HepG2 (cell line): ENCODE data around the gene OGFR. TPM values are rescaled to one million over a fixed set of nuclear protein-coding genes. Genes with fewer than 3 reads are reported as not detected.

ENCODE experiments used
- GABPA ChIP-seq, 2 experiments: IDR thresholded peaks; 2 replicates each; pipeline ENCODE4 v1.6.1; 2011 to 2016; ENCODE audit warnings: low read depth in 2 of 2, low read length in 1 of 2, missing biosample characterization in 1 of 2, missing genetic modification characterization in 1 of 2
- HDAC1 ChIP-seq: sonication (generic); formaldehyde crosslinking; IDR thresholded peaks from 2 replicates; pipeline ENCODE4 v1.5.1; 2020; ENCODE audit warnings: mild to moderate bottlenecking, missing genetic modification reagents
- MAFG ChIP-seq: sonication (generic); formaldehyde crosslinking; IDR thresholded peaks from 2 replicates; pipeline ENCODE4 v1.5.1; 2020; ENCODE audit warnings: mild to moderate bottlenecking, missing genetic modification reagents
- NR2F1 ChIP-seq, 2 experiments: fragments of 450-650 bp in 1 of 2; formaldehyde crosslinking in 1 of 2; IDR thresholded peaks; 2 replicates each; pipeline versions ENCODE4 v1.5.0 to v1.6.1; 2016 to 2020; ENCODE audit warnings: mild to moderate bottlenecking in 1 of 2, missing compliant biosample characterization in 1 of 2, missing genetic modification reagents in 1 of 2, moderate library complexity in 1 of 2
- RARA ChIP-seq: IDR thresholded peaks from 2 replicates; pipeline ENCODE4 v1.6.1; 2016; ENCODE audit warnings: missing genetic modification reagents, missing compliant biosample characterization
- ZBTB21 ChIP-seq: sonication (generic); formaldehyde crosslinking; IDR thresholded peaks from 2 replicates; pipeline ENCODE4 v1.4.0; 2020; ENCODE audit warnings: missing genetic modification reagents
- ZMYM2 ChIP-seq: sonication (generic); formaldehyde crosslinking; IDR thresholded peaks from 2 replicates; pipeline ENCODE4 v1.8.0; 2022; ENCODE audit warnings: mild to moderate bottlenecking, missing genetic modification reagents
- ZNF616 ChIP-seq: sonication (generic); formaldehyde crosslinking; IDR thresholded peaks from 2 replicates; pipeline ENCODE4 v1.5.0; 2020; ENCODE audit warnings: low read depth, mild to moderate bottlenecking, missing genetic modification reagents
- ZNF761 ChIP-seq: sonication (generic); formaldehyde crosslinking; conservative IDR thresholded peaks from 2 replicates; pipeline ENCODE4 v1.4.0; 2020; ENCODE audit warnings: mild to moderate bottlenecking, missing genetic modification reagents
- polyA plus RNA-seq, 8 experiments: library from polyadenylated mRNA; depleted of rRNA in 3 of 8; stranded (reverse) in 7 of 8; unstranded in 1 of 8; fragments of >200 nt; fragmentation: Illumina TruSeq in 4 of 8; extraction: Trizol in 4 of 8; gene quantifications; 2 replicates each; pipeline versions ENCODE4 v1.2.1 to v1.2.3, GENCODE V29; 2011 to 2016; ENCODE audit warnings: low read depth in 4 of 8, missing spikeins in 1 of 8, mixed read lengths in 1 of 8; ENCODE audit not compliant: insufficient read depth in 1 of 8
- total RNA-seq, 5 experiments: library from RNA; depleted of rRNA; stranded (reverse); fragments of >200 nt; fragmentation: Illumina TruSeq; extraction: Trizol; gene quantifications; 2 replicates each; pipeline ENCODE4 v1.2.3, GENCODE V29; 2016; ENCODE audit warnings: low read depth in 1 of 5
- TF ChIP-seq, protein P1 (sequence below): sonication (generic); formaldehyde crosslinking; IDR thresholded peaks from 2 replicates; pipeline ENCODE4 v1.5.0; 2020; ENCODE audit warnings: missing genetic modification reagents, mild to moderate bottlenecking, borderline replicate concordance
- TF ChIP-seq, protein P2 (sequence below): IDR thresholded peaks from 2 replicates; pipeline ENCODE4 v1.6.1; 2016; ENCODE audit warnings: low read depth, missing genetic modification reagents, missing compliant biosample characterization
- TF ChIP-seq, protein P3 (sequence below), 2 experiments: sonication (generic) in 1 of 2; formaldehyde crosslinking in 1 of 2; IDR thresholded peaks; 2 replicates each; pipeline versions ENCODE4 v1.4.0 to v1.6.1; 2016 to 2020; ENCODE audit warnings: borderline replicate concordance in 1 of 2, low read depth in 1 of 2, mild to moderate bottlenecking in 1 of 2, missing genetic modification reagents in 1 of 2
- TF ChIP-seq, protein P4 (sequence below): sonication (generic); formaldehyde crosslinking; IDR thresholded peaks from 2 replicates; pipeline ENCODE4 v1.5.0; 2020; ENCODE audit warnings: missing genetic modification reagents

The OGFR gene
- total and polyA plus RNA-seq, 2 of the 13 experiments (the other 11 are each of a cell fraction or from before 2014, with no cell fraction given) = 47.7 to 81.8 TPM

DNA sequence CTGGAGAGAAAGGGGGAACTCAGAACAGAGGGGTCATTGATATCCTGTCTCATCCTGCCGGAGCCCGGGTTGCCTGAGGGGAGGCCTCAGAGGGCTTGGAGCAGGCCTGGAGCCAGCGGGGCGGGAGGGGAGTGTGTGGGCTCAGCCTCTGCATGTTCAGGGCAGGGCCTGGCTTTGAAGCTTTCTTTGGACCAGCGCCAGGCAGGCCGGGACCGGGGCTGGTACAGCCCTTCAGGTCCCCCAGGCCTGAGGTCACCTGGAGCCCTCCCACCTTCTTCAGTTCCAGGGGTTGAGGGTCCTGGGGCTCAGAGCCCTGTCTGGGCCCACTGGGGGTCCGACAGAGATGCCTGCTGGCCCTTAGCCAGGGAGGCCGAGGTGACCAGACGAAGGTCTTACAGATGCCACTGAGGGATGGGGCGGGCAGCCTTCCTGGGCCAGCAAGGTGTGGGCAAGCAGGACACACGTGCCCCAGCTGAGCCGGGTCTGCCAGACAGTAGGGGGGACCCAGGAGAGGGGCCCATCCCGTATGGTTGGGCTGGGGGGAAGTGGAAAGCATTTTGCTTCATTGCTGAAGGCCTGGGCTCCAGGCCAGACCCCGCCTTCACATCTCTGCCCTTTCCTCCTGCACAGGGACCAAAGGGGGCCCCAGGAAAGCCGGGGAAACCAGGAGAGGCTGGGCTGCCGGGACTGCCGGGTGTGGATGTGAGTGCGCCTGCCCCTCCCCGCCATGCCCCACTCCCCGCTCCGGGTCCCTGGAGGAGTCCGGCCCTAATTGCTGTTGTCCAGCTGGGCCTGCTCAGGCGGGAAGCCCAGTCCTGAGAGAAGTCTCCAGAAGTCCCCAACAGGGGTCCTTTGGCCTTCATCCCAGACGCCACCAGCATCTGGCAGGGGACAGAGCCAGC is 14.2 kb downstream of the OGFR start (continued):
- TF ChIP-seq, protein P1, sequence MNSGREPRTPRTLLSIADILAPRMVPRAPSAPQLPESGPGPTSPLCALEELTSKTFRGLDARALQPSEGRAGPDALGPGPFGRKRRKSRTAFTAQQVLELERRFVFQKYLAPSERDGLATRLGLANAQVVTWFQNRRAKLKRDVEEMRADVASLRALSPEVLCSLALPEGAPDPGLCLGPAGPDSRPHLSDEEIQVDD = no peak
- TF ChIP-seq GABPA (IDR thresholded peaks at IDR 0.05; ENCODE audit: low read depth, low read length) (no peak), GABPA (CRISPR knock-in tag; IDR thresholded peaks at IDR 0.05; ENCODE audit: low read depth) (no peak), MAFG (CRISPR knock-in tag) (no peak), ZNF761 (CRISPR knock-in tag) (no peak), ZBTB21 (no peak), HDAC1 (0 out of 2 replicates have a peak, but pooled peaks have one; percentile 22), RARA (CRISPR knock-in tag) (peak; percentile 42; the same call in 1 of the 2 replicates), ZMYM2 (CRISPR knock-in tag) (no peak), NR2F1 (CRISPR knock-in tag; IDR thresholded peaks at IDR 0.05) (peak in 1 of 2 experiments; percentile 45; a peak in 1 of 4 replicates), ZNF616 (CRISPR knock-in tag) (no peak)
- TF ChIP-seq, protein P2, sequence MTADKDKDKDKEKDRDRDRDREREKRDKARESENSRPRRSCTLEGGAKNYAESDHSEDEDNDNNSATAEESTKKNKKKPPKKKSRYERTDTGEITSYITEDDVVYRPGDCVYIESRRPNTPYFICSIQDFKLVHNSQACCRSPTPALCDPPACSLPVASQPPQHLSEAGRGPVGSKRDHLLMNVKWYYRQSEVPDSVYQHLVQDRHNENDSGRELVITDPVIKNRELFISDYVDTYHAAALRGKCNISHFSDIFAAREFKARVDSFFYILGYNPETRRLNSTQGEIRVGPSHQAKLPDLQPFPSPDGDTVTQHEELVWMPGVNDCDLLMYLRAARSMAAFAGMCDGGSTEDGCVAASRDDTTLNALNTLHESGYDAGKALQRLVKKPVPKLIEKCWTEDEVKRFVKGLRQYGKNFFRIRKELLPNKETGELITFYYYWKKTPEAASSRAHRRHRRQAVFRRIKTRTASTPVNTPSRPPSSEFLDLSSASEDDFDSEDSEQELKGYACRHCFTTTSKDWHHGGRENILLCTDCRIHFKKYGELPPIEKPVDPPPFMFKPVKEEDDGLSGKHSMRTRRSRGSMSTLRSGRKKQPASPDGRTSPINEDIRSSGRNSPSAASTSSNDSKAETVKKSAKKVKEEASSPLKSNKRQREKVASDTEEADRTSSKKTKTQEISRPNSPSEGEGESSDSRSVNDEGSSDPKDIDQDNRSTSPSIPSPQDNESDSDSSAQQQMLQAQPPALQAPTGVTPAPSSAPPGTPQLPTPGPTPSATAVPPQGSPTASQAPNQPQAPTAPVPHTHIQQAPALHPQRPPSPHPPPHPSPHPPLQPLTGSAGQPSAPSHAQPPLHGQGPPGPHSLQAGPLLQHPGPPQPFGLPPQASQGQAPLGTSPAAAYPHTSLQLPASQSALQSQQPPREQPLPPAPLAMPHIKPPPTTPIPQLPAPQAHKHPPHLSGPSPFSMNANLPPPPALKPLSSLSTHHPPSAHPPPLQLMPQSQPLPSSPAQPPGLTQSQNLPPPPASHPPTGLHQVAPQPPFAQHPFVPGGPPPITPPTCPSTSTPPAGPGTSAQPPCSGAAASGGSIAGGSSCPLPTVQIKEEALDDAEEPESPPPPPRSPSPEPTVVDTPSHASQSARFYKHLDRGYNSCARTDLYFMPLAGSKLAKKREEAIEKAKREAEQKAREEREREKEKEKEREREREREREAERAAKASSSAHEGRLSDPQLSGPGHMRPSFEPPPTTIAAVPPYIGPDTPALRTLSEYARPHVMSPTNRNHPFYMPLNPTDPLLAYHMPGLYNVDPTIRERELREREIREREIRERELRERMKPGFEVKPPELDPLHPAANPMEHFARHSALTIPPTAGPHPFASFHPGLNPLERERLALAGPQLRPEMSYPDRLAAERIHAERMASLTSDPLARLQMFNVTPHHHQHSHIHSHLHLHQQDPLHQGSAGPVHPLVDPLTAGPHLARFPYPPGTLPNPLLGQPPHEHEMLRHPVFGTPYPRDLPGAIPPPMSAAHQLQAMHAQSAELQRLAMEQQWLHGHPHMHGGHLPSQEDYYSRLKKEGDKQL (CRISPR knock-in tag) = peak; percentile 19; the same call in 1 of the 2 replicates
- TF ChIP-seq, protein P3, sequence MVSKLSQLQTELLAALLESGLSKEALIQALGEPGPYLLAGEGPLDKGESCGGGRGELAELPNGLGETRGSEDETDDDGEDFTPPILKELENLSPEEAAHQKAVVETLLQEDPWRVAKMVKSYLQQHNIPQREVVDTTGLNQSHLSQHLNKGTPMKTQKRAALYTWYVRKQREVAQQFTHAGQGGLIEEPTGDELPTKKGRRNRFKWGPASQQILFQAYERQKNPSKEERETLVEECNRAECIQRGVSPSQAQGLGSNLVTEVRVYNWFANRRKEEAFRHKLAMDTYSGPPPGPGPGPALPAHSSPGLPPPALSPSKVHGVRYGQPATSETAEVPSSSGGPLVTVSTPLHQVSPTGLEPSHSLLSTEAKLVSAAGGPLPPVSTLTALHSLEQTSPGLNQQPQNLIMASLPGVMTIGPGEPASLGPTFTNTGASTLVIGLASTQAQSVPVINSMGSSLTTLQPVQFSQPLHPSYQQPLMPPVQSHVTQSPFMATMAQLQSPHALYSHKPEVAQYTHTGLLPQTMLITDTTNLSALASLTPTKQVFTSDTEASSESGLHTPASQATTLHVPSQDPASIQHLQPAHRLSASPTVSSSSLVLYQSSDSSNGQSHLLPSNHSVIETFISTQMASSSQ (IDR thresholded peaks at IDR 0.05; ENCODE audit: low read depth) = no peak
- TF ChIP-seq, protein P3 (CRISPR knock-in tag; IDR thresholded peaks at IDR 0.05; ENCODE audit: borderline replicate concordance) = no peak
- TF ChIP-seq, protein P4, sequence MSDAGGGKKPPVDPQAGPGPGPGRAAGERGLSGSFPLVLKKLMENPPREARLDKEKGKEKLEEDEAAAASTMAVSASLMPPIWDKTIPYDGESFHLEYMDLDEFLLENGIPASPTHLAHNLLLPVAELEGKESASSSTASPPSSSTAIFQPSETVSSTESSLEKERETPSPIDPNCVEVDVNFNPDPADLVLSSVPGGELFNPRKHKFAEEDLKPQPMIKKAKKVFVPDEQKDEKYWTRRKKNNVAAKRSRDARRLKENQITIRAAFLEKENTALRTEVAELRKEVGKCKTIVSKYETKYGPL = no peak
